NCI-H2171 treated with DMSO at 0.1 percent for 48 hours (cell line): ENCODE results near the gene IPO4.

Experiments
- DNase-seq: peaks from one replicate; lab custom pipeline; 2025; lab: John Stamatoyannopoulos, UW

IPO4 gene

GRCh38 chr14:24194873-24195185 lies 6.2 kb upstream of the IPO4 start:
- DNase-seq: no peak

- no peak for DNase-seq
Measured at GRCh38 chr14:24194186-24194872, 5.7 kb upstream of the IPO4 start.

GRCh38 chr14:24192933-24193332 lies 4.3 kb upstream of the IPO4 start:
- no peak for DNase-seq

- DNase-seq: no peak
Measured at GRCh38 chr14:24190416-24190815, 1.8 kb upstream of the IPO4 start.

- no peak for DNase-seq
Measured at GRCh38 chr14:24189460-24189859, 844 bp upstream of the IPO4 start.

GRCh38 chr14:24189059-24189375 lies 401 bp upstream of the IPO4 start:
- no peak for DNase-seq

GRCh38 chr14:24187539-24187915 lies 1.1 kb downstream of the IPO4 start:
- no peak for DNase-seq

GRCh38 chr14:24186831-24187538 lies 1.6 kb downstream of the IPO4 start:
- DNase-seq: no peak

GRCh38 chr14:24185741-24186140 lies 2.9 kb downstream of the IPO4 start:
- no peak for DNase-seq

GRCh38 chr14:24185026-24185425 lies 3.6 kb downstream of the IPO4 start:
- no peak for DNase-seq

GRCh38 chr14:24184104-24184970 lies 4.3 kb downstream of the IPO4 start:
- DNase-seq: no peak

- DNase-seq: no peak
Measured at GRCh38 chr14:24183014-24183481, 5.6 kb downstream of the IPO4 start.

GRCh38 chr14:24182110-24182882 lies 6.3 kb downstream of the IPO4 start:
- DNase-seq: no peak

GRCh38 chr14:24181371-24182077 lies 7.1 kb downstream of the IPO4 start:
- no peak for DNase-seq

- DNase-seq: no peak
Measured at GRCh38 chr14:24179961-24180796, 8.4 kb downstream of the IPO4 start.

- no peak for DNase-seq
Measured at GRCh38 chr14:24179294-24179960, 9.2 kb downstream of the IPO4 start.

GRCh38 chr14:24178399-24179178 lies 10.0 kb downstream of the IPO4 start:
- DNase-seq: no peak

GRCh38 chr14:24177891-24178290 lies 10.7 kb downstream of the IPO4 start:
- DNase-seq: no peak
